Fibroblast of peridontal ligament (primary cell): ENCODE data around the gene FTCDNL1.

Experiments
- DNase-seq: peaks from one replicate; pipeline ENCODE4 v3.0.0-alpha.2; 2010; ENCODE audit errors: extremely low read depth

Gene FTCDNL1

GRCh38 chr2:199791326-199791725 is 59.7 kb downstream of the FTCDNL1 start:
- DNase-seq = no peak

DNA sequence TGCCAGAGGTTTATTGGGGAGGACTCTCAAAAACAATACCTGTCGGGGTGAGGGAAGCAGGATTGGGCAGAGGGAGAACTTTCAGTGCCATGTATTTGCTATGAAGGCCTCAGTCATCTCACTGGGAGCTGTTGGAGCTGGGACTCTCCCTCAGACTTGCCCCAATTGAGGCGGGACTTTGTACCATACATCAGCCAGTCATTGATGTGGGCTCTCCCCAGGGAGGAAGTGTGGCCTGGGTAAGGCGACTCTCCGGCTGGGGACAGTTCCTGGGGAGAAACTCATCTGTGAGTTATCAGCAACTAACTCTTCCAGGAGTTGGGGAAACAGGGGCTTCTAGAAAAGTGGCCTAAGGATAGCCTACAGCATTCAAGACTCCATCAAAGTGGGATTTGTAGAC is 66.5 kb downstream of the FTCDNL1 start:
- DNase-seq = no peak

- no peak for DNase-seq
These were observed 71.4 kb downstream of the FTCDNL1 start for GRCh38 chr2:199779589-199779988.

GRCh38 chr2:199778655-199779054 is 72.3 kb downstream of the FTCDNL1 start:
- DNase-seq = peak; percentile 11

- DNase-seq = no peak
These were observed 73.1 kb downstream of the FTCDNL1 start for GRCh38 chr2:199777916-199778315.

GRCh38 chr2:199777315-199777714 is 73.7 kb downstream of the FTCDNL1 start:
- no peak for DNase-seq

GRCh38 chr2:199775267-199775666 is 75.7 kb downstream of the FTCDNL1 start:
- peak; percentile 67 for DNase-seq

DNA sequence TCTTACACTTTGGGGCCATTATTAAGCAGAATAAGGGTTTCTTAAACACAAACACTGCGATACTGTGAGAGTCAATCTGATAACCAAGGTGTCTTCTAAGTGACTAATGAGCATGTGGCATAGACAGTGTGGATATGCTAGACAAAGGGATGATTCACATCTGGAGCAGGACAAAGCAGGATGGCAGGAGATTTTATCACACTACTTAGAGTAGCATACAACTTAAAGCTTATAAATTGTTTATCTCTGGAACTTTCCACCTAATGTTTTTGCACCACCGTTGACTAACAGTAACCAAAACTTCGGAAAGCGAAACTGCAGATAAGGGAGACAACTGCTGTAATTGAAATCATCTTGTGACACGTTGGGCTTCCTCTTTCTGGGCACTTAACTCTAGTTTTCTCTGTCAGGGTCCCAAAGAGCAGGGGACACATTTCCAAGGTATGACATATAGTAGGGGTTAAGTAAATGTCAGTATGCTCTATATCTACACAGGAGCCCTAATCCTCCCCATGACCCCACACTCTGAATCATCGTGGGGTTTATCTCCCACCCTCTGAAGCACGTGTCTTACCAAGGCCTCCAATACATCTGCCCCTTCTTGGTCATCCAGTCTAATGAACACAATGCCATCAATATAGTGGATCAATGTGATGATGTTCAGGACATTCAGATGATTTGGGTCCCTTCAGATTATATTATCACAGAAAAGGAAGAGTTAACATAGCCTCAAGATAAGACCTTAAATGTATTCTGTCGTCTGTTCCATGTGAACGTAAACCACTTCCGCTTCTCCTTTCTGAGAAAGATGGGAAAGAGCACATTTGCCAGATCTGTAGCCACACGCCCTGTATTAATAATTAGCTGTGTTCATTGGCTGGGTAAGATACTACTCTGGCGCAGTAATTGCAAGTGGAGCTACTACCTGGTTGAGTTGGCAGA is 78.7 kb downstream of the FTCDNL1 start:
- DNase-seq = no peak

- no peak for DNase-seq
These were observed 80.3 kb downstream of the FTCDNL1 start for GRCh38 chr2:199770716-199771115.

- DNase-seq = no peak
These were observed 85.3 kb downstream of the FTCDNL1 start for GRCh38 chr2:199765646-199766045.

DNA sequence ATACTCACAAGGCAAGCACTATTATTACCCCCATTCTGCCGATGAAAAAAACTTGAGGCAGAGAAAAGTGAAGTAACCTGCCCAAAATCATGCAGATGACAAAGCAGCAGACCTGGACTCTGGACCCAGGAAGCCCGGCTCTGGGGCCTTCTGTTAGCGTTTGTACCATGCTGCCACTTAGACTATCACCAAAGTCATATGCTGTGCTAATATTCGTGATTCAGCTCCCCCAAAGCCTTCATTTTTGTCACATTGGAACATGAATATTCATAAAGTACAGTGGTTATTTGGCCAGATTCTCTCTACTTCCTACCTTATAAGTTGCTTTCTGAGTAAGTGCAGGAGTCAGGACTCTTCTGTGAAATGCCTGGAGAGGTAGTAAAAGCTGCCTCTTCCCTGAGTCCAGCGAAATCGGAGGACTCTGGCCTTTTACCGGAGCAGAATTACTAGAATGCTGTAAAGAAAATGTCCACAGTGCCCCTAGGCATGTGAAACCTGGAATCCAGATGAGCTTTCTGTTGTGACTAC is 86.7 kb downstream of the FTCDNL1 start:
- DNase-seq = no peak

DNA sequence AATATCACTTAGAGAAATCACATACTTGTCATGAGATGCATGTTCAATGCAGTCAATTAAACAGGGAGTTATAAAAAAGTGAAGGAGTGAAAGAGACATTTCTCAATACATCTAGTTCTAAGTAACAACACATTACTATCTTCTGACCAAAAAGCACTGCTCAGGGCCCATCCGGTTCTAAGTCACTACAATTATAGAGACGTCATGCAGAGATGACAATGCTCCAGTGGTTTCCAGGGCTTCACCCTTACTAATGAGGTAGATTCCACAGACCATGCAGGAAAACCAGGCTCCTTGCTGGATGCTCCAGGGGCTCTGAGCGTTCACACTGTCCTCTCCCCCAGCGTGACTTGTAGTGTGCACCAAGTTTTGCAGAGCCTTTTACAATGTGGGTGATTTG is 88.0 kb downstream of the FTCDNL1 start:
- no peak for DNase-seq

DNA sequence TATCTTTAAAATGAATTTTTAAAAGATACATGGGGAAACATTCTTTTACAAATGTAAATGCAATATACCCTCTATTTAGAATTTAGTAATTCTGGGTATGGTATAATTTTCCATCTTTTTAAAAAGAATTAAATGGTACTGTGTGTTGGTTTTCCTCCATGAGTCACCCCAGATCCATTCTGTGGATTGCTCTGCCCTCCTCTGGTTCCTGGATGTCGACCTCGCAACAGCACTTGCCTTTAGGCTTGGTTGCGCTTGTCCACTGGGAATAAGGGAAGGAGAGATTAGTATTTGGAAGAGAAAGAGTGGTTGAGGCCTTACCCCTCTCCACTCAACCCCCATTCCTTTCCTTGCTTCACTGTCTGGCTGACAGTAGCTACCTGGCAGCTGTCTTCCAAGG is 90.4 kb downstream of the FTCDNL1 start:
- DNase-seq = peak; percentile 48

GRCh38 chr2:199757233-199757870 is 93.6 kb downstream of the FTCDNL1 start:
- peak; percentile 90 for DNase-seq

- peak; percentile 35 for DNase-seq
These were observed 94.2 kb downstream of the FTCDNL1 start for GRCh38 chr2:199756743-199757142.

DNA sequence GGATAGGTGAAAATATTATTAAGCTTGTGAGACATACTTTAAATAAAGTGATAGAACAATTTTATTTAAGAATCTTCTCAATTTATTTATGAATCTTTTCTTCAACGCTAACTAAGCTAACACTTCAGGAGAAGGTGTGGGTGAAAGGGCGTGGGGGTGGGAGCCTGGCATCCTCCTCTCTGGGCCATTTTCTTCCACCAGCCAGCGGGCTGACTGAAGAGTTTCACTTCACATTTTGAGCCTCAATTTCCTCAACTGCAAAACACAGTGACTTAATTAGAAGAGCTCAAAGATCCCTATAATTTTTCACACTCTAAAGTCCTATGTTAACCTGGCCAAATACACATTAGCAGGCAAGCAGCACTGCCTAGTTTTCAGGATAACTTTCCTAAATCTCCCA is 94.8 kb downstream of the FTCDNL1 start:
- DNase-seq = no peak

GRCh38 chr2:199754766-199755165 is 96.2 kb downstream of the FTCDNL1 start:
- no peak for DNase-seq

DNA sequence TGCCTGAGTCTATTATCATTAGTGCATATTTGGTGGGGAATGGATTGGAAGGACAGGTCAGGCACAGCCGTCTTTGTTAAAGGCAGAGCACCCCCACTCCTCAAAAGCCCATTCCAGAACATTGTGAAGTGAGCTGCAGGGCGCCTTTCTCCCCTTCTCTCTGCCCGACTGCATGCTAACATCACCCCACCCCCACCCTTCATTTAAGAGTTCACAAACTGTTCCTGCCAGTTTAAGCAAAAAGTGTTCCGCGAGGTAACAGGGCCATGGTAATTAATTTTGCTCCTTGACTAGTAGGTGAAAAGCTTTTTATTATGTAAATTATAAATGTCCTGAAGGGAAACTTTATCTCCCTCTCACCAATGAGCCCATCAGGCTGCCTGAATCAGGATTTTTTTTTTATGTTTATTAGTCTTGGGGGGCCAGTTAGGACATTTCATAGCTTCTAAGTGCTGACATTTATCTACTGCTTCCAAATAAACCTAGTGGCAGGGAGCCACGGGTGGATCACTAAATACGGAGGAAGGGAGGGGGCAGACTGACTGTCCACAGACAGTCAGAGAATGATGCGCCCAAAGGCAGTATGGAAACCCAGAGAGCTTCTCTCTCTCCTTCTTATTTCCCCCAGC is 99.4 kb downstream of the FTCDNL1 start:
- DNase-seq = no peak

- DNase-seq = no peak
These were observed 101.4 kb downstream of the FTCDNL1 start for GRCh38 chr2:199749571-199749970.

GRCh38 chr2:199744724-199745123 is 106.3 kb downstream of the FTCDNL1 start:
- DNase-seq = no peak

GRCh38 chr2:199744260-199744659 is 106.7 kb downstream of the FTCDNL1 start:
- no peak for DNase-seq

DNA sequence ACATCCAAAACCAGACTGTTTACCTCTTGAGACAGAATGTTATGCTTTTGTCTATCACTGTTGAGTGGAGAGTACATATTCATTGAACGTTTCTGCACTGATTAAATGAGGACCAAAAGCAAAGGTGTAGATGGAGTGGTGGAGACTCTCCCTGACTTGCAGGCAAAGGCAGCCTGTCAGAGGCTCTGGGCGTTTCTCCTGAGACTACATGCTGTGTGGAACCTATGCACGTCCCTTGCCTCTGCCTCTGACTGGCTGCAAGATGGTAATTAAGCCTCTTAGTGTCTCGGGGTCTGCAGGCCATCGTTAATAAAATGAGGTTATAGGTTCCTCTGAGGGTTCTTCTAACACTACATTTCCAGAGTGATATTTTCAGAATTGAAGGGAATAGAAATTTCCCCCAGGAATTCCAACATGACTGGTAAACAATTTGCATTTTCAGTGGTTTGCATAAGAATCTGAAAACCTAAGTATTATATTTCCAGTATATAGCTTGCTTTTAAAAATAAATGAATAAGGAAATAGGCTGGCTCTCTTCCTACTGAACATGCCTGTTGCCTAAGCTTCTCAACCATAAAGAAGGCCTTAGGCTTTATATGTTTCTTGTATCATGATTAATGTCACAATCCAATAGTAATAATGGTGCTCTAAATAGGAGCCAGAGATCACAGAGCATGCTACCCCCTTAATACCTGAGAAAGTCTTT is 107.4 kb downstream of the FTCDNL1 start:
- peak; percentile 25 for DNase-seq
